GM19328 (cell line): Measurements from ENCODE around the gene CYYR1.

ENCODE experiments used
- ATAC-seq: cut with Tn5 transposase; IDR thresholded peaks from one replicate; pipeline ENCODE4 v1.9.1; 2021; ENCODE audit warnings: mild to moderate bottlenecking, moderate library complexity; ENCODE audit not compliant: unreplicated experiment

Gene CYYR1

DNA sequence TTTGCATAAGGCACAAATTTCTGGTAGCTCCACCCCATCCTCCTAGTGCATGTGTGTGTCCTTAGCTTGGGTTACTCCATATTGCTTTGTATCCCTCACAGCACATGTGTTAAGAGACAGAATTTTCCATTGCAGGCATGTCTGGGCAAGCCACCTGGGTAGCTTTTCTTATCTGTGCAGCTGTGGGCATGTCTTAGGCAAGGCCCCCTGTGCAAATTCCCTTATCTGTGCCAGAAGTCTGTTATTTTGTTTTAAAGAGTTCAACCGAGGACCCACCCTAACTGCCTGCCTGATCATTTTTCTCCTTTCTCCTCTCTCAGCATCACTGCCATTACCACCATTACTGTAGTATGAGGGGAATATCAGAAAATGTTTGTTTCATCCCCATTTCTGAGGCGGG is 131.9 kb downstream of the CYYR1 start:
- no peak for ATAC-seq

- no peak for ATAC-seq
Measured at GRCh38 chr21:26438976-26439375, 134.1 kb downstream of the CYYR1 start.

DNA sequence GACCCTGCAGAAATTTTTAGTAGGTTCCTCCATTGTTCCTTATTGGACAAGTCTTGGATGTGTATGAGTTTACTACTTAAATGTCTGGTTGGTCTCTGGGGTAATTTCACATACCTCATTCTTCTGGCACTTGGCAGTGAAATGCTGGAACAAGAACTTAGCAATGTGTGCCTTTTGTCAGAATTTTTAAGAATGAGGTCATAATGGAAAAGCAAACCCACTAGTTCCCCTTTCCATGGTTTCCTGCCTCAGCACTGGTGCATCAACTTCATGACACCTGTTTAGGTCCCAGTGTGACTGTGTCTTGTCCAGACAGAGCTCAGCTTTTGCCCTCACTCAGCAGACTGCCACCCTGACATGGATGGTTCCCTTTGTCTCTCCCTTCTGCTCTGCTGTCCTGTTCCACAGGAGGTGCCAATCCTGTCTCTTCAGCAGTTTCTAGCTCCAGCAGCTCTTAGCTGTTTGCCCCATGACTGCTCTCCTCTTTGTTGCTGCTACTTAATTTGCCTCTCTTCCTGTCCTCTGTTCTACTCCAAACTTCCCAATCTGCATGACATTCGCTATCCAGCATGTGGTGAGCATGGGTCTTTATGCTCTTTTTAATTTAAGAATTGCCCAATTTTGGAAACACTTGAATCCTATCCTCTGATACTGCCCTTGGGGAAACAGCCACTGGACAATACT is 135.6 kb downstream of the CYYR1 start:
- no peak for ATAC-seq

GRCh38 chr21:26433386-26433785 is 139.7 kb downstream of the CYYR1 start:
- no peak for ATAC-seq

DNA sequence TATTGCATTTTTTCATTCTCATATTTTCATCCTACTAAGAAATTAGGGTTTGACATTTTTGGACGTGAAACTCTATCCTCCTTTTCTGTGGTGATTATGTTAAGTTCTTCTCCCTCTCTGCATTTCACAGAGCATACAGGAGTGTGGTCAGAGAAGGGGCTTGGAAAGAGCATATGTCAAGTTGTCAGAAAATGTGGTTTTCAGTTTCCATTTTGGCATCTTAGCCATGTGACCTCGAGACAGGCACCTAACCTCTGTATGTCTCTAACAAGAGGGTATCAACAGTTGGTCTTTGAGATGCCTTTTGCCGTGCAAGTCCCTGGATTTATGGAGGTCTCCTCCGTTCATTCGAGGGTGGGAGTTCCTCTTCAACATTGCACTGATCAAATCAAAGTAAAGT is 140.7 kb downstream of the CYYR1 start:
- ATAC-seq = no peak

DNA sequence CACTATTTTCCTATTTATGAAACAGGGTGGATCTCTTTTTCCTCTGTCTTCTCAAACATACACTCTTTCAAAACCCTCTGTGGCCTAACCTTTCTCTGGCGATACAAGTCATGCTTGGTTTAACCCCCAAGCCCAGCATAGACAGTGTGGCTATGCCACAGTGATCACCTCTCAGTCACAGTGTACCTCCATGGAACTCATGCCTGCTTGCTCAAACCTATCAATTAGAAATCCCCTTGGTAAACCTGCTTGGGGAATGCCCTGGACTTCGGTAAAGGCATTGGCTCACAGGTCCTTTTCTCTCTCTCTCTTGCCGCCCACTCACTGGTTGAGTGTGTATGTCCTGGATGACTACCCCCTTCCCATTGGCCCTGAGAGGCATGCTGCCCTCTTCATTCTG is 147.5 kb downstream of the CYYR1 start:
- no peak for ATAC-seq

DNA sequence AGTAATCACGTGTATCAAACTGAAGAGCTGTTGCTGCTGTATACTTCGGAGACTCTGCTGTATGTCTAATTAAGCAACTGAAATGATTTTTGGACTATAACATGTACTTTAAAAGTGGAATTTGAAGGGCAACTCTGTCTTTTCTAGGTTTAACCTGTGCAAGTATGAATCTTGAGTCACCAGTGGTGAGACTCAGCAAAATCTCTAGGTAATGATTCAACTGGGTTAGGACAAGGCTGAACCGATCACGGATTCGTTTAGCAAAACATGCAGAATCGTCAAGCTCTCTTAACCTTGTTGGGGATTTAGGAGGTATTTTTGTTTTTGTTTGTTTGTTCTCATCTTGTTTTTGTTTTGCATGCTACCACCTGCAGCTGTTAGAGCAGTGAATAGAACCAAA is 149.6 kb downstream of the CYYR1 start:
- ATAC-seq = no peak

- ATAC-seq = no peak
Measured at GRCh38 chr21:26422706-26423105, 150.4 kb downstream of the CYYR1 start.

DNA sequence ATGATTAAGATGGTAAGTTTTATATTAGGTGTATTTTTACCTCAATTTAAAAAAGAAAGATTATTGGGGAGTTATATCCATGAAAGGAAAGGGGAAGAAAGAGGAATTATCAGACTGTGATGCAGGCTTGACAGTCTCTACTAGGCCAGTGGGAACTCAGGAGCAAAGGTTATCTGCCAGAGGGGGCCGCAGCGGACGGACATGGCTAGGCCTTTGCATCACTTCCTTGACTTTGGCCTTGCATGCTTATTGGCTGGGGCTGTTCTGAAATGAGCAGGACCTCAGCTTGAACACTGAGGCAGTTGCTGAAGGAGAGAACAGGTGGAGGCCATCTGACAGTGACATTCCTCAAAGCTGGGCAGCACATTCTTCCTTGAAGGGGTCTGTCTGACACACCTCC is 150.9 kb downstream of the CYYR1 start:
- ATAC-seq = no peak

DNA sequence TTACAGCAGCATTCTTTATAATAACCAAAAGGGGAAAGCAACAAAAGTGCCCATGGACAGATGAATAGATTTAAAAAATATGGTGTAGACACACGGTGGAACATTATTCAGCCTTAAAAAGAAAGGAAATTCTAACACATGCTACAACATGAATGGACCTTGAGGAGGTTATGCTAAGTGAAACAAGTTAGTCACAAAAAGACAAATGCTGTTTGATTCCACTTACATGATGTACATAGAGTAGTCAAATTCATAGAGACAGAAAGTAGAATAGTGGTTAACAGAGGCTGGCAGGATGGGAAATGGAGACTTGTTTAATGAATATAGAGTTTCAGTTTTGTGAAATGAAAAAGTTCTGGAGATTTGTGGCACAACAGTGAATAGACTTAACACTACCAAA is 151.4 kb downstream of the CYYR1 start:
- ATAC-seq = no peak
